ENCODE measurements around the gene B3GAT3.

Gene B3GAT3

DNA sequence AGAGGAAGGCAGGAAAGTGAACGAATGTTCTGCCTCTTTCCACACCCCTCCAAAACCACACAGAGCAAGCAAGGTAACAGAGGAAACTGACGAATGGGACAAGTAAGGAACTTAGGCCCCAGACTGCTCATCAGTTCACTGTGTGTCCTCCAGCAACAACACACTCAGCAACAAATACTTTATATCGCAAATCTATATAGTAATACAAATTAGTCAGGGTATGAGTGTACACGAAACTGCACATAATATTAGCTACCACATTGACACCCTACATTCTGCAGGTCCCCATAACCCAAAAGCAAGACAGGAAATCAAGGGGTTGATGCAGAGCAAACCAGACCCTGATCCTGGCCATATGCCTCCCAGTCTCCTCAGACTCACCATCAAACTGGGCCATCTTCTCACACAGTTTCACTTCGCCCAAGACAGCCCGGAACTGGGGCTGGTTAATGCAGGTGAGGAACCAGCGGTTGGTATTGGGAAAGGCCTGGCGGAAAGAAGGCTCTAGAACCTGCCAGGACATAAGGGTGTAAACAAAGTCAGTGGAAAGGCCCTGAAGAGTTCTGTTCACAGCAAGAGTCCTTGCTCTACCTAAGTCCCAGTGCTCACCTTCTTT lies 54.7 kb downstream of the B3GAT3 start:
- TF ChIP-seq, protein P1, sequence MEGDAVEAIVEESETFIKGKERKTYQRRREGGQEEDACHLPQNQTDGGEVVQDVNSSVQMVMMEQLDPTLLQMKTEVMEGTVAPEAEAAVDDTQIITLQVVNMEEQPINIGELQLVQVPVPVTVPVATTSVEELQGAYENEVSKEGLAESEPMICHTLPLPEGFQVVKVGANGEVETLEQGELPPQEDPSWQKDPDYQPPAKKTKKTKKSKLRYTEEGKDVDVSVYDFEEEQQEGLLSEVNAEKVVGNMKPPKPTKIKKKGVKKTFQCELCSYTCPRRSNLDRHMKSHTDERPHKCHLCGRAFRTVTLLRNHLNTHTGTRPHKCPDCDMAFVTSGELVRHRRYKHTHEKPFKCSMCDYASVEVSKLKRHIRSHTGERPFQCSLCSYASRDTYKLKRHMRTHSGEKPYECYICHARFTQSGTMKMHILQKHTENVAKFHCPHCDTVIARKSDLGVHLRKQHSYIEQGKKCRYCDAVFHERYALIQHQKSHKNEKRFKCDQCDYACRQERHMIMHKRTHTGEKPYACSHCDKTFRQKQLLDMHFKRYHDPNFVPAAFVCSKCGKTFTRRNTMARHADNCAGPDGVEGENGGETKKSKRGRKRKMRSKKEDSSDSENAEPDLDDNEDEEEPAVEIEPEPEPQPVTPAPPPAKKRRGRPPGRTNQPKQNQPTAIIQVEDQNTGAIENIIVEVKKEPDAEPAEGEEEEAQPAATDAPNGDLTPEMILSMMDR (IDR thresholded peaks at IDR 0.05; ENCODE audit: low read length, missing control alignments): no peak
- no peak for DNase-seq (ENCODE audit: low read depth)
- no peak overlapping the region for H3K4me3 ChIP-seq (replicated peaks; ENCODE audit: low read depth, low read length)

DNA sequence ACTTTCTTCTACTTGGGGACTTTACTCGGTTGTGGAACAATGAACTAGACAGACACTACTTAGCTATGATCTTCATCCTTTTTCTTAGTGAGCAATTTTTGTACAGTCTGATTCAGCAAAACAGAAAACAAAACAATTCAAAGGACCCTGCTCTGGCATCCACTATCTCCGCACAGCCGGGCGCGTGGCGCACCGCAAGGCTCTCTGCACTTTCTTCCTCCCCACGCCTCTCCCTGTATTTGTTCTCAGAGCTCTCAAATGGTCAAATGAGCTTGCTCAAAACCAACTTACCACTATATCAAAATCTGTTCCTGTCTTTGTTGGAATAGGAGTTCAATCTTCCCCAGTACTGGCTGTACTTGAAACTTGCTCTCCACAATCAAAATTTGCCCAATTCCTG lies 55.5 kb downstream of the B3GAT3 start:
- TF ChIP-seq, protein P1 (IDR thresholded peaks at IDR 0.05; ENCODE audit: low read length, missing control alignments): no peak
- DNase-seq (ENCODE audit: low read depth): no peak
- H3K4me3 ChIP-seq (replicated peaks; ENCODE audit: low read depth, low read length): no peak overlapping the region
